ENCODE results near the gene MKX.

The MKX gene

GRCh38 chr10:27695088-27695487 is 50.5 kb downstream of the MKX start:
- H3K4me3 ChIP-seq, result no peak overlapping the region
- H3K27ac ChIP-seq, result peak overlapping the region in 1 of 2 donors; percentile 36
- intact Hi-C loops (cut with DNase I; ENCODE audit: low total_unique reads), result no loop called here
- DNase-seq, result no peak
- no peaks in the 10 kb centered on the region for H3K9me3 ChIP-seq
- no peaks in the 10 kb centered on the region for H3K36me3 ChIP-seq
- no peak for TF ChIP-seq CTCF (IDR thresholded peaks at IDR 0.05)
- peaks cover 0 to 56% (median 14%) of the 10 kb centered on the region in 4 donors for H3K4me1 ChIP-seq
- H3K27me3 ChIP-seq, result no peaks in the 10 kb centered on the region

- H3K4me1 ChIP-seq, result peaks cover 0 to 54% (median 14%) of the 10 kb centered on the region in 4 donors
- no peak for TF ChIP-seq CTCF (IDR thresholded peaks at IDR 0.05)
- H3K4me3 ChIP-seq, result no peak overlapping the region
- H3K9me3 ChIP-seq, result no peaks in the 10 kb centered on the region
- DNase-seq, result no peak
- peak overlapping the region; percentile 20 to 57 for H3K27ac ChIP-seq
- H3K27me3 ChIP-seq, result no peaks in the 10 kb centered on the region
- intact Hi-C loops (cut with DNase I; ENCODE audit: low total_unique reads), result no loop called here
- H3K36me3 ChIP-seq, result no peaks in the 10 kb centered on the region
Measured at GRCh38 chr10:27692663-27693062, 53.0 kb downstream of the MKX start.

- H3K27ac ChIP-seq, result no peak overlapping the region
- intact Hi-C loops (cut with DNase I; ENCODE audit: low total_unique reads), result no loop called here
- no peaks in the 10 kb centered on the region for H3K36me3 ChIP-seq
- DNase-seq, result no peak
- TF ChIP-seq CTCF (IDR thresholded peaks at IDR 0.05), result no peak
- no peak overlapping the region for H3K4me3 ChIP-seq
- peaks cover 0 to 34% (median 2%) of the 10 kb centered on the region in 4 donors for H3K4me1 ChIP-seq
- H3K27me3 ChIP-seq, result no peaks in the 10 kb centered on the region
- no peaks in the 10 kb centered on the region for H3K9me3 ChIP-seq
Measured at GRCh38 chr10:27688991-27689390, 56.6 kb downstream of the MKX start.

GRCh38 chr10:27688276-27688675 is 57.3 kb downstream of the MKX start:
- no peak for TF ChIP-seq CTCF (IDR thresholded peaks at IDR 0.05)
- no peaks in the 10 kb centered on the region for H3K27me3 ChIP-seq

GRCh38 chr10:27687743-27688142 is 57.9 kb downstream of the MKX start:
- Histone ChIP-seq H3K4me1 (peaks cover 0 to 27% (median under 1%) of the 10 kb centered on the region in 4 donors), H3K9me3 (no peaks in the 10 kb centered on the region), H3K27ac (peak overlapping the region in 1 of 2 donors; percentile 12), H3K27me3 (no peaks in the 10 kb centered on the region), H3K4me3 (no peak overlapping the region), H3K36me3 (no peaks in the 10 kb centered on the region)
- intact Hi-C loops (cut with DNase I; ENCODE audit: low total_unique reads), result no loop called here
- DNase-seq, result no peak
- TF ChIP-seq CTCF (IDR thresholded peaks at IDR 0.05), result no peak

More at GRCh38 chr10:27688276-27688675, 57.3 kb downstream of the MKX start:
- intact Hi-C loops (cut with DNase I; ENCODE audit: low total_unique reads), result no loop called here
- Histone ChIP-seq H3K4me1 (peaks cover 0 to 32% (median 2%) of the 10 kb centered on the region in 4 donors), H3K9me3 (no peaks in the 10 kb centered on the region), H3K27ac (no peak overlapping the region), H3K36me3 (no peaks in the 10 kb centered on the region), H3K4me3 (no peak overlapping the region)
- DNase-seq, result no peak

- TF ChIP-seq CTCF (IDR thresholded peaks at IDR 0.05), result no peak
- Histone ChIP-seq H3K27ac (peak overlapping the region in 1 of 2 donors; percentile 12), H3K4me1 (peaks cover 0 to 22% (median 0%) of the 10 kb centered on the region in 4 donors), H3K9me3 (no peaks in the 10 kb centered on the region), H3K27me3 (no peaks in the 10 kb centered on the region), H3K4me3 (no peak overlapping the region), H3K36me3 (no peaks in the 10 kb centered on the region)
- intact Hi-C loops (cut with DNase I; ENCODE audit: low total_unique reads), result no loop called here
- no peak for DNase-seq
Measured at GRCh38 chr10:27687326-27687725, 58.3 kb downstream of the MKX start.

Data from tibial artery (tissue), 4 donors.